Upper lobe of left lung (tissue), 6 donors: ENCODE results near the gene TCEAL8. TPM values are rescaled to one million over a fixed set of nuclear protein-coding genes. Genes with fewer than 3 reads are reported as not detected.

ENCODE experiments used
- ATAC-seq, 2 donors: fragments of 200-7000 bp; cut with Tn5 transposase; one replicate each; pipeline ENCODE4 v1.9.1; 2022; ENCODE audit warnings: mild to moderate bottlenecking in 2 of 2, moderate library complexity in 2 of 2; ENCODE audit not compliant: low FRiP score in 2 of 2
- DNase-seq, 2 donors: peaks; one replicate each; pipeline ENCODE4 v3.0.0-alpha.2; 2019 to 2020
- H3K27ac ChIP-seq, 4 donors: fragments of 200-600 bp; sonication (generic); one replicate each; pipeline ENCODE4 v1.5.1; 2016 to 2019
- H3K27me3 ChIP-seq, 4 donors: fragments of 200-600 bp; sonication (generic); one replicate each; pipeline ENCODE4 v1.5.1; 2017 to 2019
- H3K36me3 ChIP-seq, 4 donors: fragments of 200-600 bp; sonication (generic); one replicate each; pipeline ENCODE4 v1.5.1; 2016 to 2019
- H3K4me1 ChIP-seq, 4 donors: fragments of 200-600 bp; sonication (generic); one replicate each; pipeline ENCODE4 v1.5.1; 2018 to 2019
- H3K4me3 ChIP-seq, 4 donors: fragments of 200-600 bp; sonication (generic); one replicate each; pipeline ENCODE4 v1.5.1; 2017 to 2019; ENCODE audit warnings: mild to moderate bottlenecking in 2 of 4, moderate library complexity in 1 of 4
- H3K9me3 ChIP-seq, 4 donors: fragments of 200-600 bp; sonication (generic); one replicate each; pipeline ENCODE4 v1.5.1; 2018 to 2019
- EP300 ChIP-seq, 4 donors: sonication (generic); formaldehyde crosslinking; IDR thresholded peaks; one replicate each; pipeline ENCODE4 v1.5.1; 2017; ENCODE audit warnings: antibody characterized with exemption in 4 of 4, control low read depth in 2 of 4
- POLR2A ChIP-seq, 4 donors: fragments of 450-650 bp; IDR thresholded peaks; one replicate each; pipeline ENCODE4 v1.5.1; 2016 to 2017; ENCODE audit warnings: antibody characterized with exemption in 4 of 4, mild to moderate bottlenecking in 2 of 4
- POLR2AphosphoS5 ChIP-seq, 2 donors: sonication (generic); formaldehyde crosslinking; IDR thresholded peaks; one replicate each; pipeline ENCODE4 v1.5.1; 2017; ENCODE audit warnings: antibody characterized with exemption in 2 of 2
- WGBS, 2 donors: methylation state at CpG; one replicate each; pipeline ENCODE4 v1.1.5; 2017 to 2018; 5-methylcytosine and 5-hydroxymethylcytosine counted together
- total RNA-seq, 6 donors: library from RNA; depleted of rRNA in 4 of 6; stranded (reverse); fragments of >200 nt in 4 of 6; gene quantifications; one replicate each; pipeline versions ENCODE4 v1.1.0 to v1.2.1, GENCODE V29; 2016 to 2021
- TF ChIP-seq, protein P1 (sequence below), 6 experiments: fragments of 450-650 bp in 4 of 6; fragments of 200-600 bp in 2 of 6; sonication (generic) in 2 of 6; IDR thresholded peaks; one replicate each; pipeline ENCODE4 v1.5.1; 2016 to 2019; ENCODE audit warnings: antibody characterized with exemption in 6 of 6
- donor health status: DM: no; HTN: no; CAD: no; lungs with moderate emphysema.
- donor health status: DM: no; HTN: yes; CAD: no; lungs with severe emphysema.

TCEAL8 gene, protein sequence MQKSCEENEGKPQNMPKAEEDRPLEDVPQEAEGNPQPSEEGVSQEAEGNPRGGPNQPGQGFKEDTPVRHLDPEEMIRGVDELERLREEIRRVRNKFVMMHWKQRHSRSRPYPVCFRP
- 10 to 100 TPM; 24.1 to 74.5 (median 41.7) TPM for total RNA-seq

DNA sequence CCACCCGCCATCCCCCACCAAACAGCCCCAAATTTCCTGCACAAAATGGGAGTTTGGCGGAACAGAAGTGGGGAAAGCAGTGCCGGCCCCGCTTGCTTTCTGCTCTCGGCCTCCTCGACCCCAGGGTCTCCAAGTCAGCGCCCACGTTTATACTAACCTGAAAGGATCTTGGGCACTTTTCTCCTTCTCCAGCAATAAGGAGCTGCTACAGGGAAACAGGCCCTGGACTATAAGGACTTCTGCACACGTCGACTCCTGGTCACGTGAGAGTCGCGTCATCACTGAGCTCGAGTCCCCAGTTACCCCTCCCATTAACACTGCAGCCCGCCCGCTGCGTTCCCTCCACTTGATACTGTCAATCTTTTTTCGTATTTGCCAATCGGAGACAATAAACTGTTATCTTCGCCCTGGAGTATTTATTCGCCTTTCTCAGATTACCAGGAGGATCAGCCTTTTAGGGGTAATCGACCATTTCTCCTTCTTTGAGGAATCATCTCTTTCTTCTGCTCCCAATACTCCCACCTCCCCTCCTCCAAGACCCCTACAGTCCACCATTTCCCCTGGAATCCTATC lies at the start of gene TCEAL8:
TCEAL8 (minus strand) TSS at position 235 of the 573 bp plus-strand sequence. CDS start 1,176 bp downstream, outside the sequence.
- H3K4me1 ChIP-seq = peaks cover 0 to 3% (median 0%) of the 10 kb centered on the region in 4 donors
- DNase-seq (peak in 1 of 2 donors; percentile 89), ATAC-seq (peak; percentile 92 to 98)
- no peaks in the 10 kb centered on the region for H3K27me3 ChIP-seq
- H3K9me3 ChIP-seq = no peaks in the 10 kb centered on the region
- peaks cover 0 to 4% (median 0%) of the 10 kb centered on the region in 4 donors for H3K36me3 ChIP-seq
- peak within 1 kb of the TSS; percentile 81 to 89 (median 86) for H3K27ac ChIP-seq
- WGBS, 2 donors = 0 to 26% methylated on average over 11 to 22 of the region's 22 CpGs
- peak within 1 kb of the TSS; percentile 55 to 71 (median 66) for H3K4me3 ChIP-seq
- TF ChIP-seq POLR2A (IDR thresholded peaks at IDR 0.05) (peak in 2 of 4 donors; percentile 33 to 60), POLR2AphosphoS5 (IDR thresholded peaks at IDR 0.05) (peak; percentile 52 to 64), EP300 (IDR thresholded peaks at IDR 0.05) (no peak)
- TF ChIP-seq, protein P1, sequence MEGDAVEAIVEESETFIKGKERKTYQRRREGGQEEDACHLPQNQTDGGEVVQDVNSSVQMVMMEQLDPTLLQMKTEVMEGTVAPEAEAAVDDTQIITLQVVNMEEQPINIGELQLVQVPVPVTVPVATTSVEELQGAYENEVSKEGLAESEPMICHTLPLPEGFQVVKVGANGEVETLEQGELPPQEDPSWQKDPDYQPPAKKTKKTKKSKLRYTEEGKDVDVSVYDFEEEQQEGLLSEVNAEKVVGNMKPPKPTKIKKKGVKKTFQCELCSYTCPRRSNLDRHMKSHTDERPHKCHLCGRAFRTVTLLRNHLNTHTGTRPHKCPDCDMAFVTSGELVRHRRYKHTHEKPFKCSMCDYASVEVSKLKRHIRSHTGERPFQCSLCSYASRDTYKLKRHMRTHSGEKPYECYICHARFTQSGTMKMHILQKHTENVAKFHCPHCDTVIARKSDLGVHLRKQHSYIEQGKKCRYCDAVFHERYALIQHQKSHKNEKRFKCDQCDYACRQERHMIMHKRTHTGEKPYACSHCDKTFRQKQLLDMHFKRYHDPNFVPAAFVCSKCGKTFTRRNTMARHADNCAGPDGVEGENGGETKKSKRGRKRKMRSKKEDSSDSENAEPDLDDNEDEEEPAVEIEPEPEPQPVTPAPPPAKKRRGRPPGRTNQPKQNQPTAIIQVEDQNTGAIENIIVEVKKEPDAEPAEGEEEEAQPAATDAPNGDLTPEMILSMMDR (IDR thresholded peaks at IDR 0.05) = no peak

DNA sequence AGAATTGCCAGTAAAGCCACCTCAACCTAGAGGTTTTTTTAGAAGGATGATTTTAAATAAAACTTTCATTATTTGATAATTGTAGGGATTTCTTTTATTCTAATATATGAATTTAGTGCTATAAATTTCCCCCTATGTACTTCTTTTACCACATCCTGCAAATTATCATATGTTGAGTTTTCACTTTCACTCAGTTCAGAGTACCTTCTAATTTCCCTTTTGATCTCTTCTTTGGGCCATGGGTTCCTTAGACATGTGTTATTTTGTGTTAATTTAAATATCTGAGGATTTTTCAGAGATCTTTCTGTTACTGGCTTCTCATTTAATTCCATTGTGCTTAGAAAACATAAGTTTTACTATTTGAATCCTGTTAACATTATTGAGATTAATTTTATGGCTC lies 49.8 kb upstream of the TCEAL8 start:
- no peak overlapping the region for H3K4me3 ChIP-seq
- H3K4me1 ChIP-seq = no peaks in the 10 kb centered on the region
- H3K36me3 ChIP-seq = no peaks in the 10 kb centered on the region
- ATAC-seq (no peak), DNase-seq (no peak)
- H3K27ac ChIP-seq = no peak overlapping the region
- no peaks in the 10 kb centered on the region for H3K9me3 ChIP-seq
- TF ChIP-seq EP300 (IDR thresholded peaks at IDR 0.05) (no peak), POLR2A (IDR thresholded peaks at IDR 0.05) (no peak), POLR2AphosphoS5 (IDR thresholded peaks at IDR 0.05) (no peak)
- TF ChIP-seq, protein P1 (IDR thresholded peaks at IDR 0.05) = no peak
- H3K27me3 ChIP-seq = peaks cover 0 to 1% (median 0%) of the 10 kb centered on the region in 4 donors

DNA sequence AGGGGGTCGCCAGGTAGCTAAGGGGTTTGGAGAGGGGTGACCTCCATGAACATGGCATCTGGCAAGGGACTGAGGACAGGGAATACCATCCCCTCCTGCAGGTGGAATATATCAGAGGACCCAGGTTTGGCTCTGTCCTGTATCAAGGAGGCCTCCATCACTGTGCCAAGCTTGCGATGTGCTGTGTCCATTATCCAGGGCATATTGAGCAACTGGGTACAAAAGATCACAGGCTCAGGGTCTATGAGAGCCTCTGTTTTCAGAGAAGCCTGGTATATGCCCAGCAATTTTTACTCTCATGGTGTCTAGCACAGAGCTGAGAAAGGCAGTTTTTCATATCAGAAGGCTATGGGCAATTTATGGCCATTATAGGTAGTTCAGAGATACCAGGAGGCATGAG lies 38.2 kb upstream of the TCEAL8 start:
- Histone ChIP-seq H3K4me3 (no peak overlapping the region), H3K9me3 (no peaks in the 10 kb centered on the region), H3K27ac (no peak overlapping the region), H3K27me3 (no peaks in the 10 kb centered on the region), H3K4me1 (no peaks in the 10 kb centered on the region), H3K36me3 (no peaks in the 10 kb centered on the region)
- WGBS, 2 donors = 75 to 100% methylated on average over 1 to 2 of the region's 2 CpGs
- ATAC-seq (no peak), DNase-seq (no peak)
- TF ChIP-seq, protein P1 (IDR thresholded peaks at IDR 0.05) = no peak
- TF ChIP-seq EP300 (IDR thresholded peaks at IDR 0.05) (no peak), POLR2A (IDR thresholded peaks at IDR 0.05) (no peak), POLR2AphosphoS5 (IDR thresholded peaks at IDR 0.05) (no peak)

DNA sequence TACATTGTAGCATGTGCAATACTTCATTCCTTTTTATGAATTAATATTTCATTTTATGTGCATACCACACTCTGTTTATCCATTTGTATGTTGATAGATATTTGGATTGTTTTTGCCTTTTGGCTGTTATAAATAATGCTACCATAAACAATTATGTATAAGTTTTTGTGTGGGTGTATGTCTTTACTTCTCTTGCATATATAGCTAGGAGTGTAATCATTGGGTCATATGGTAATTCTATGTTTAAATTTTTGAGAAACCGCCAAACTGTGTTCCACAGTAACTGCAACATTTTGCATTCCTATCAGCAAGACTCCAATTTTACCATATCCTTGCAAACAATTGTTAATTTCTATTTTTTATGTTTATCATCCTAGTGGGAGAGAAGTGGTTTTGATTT lies 24.7 kb upstream of the TCEAL8 start:
- no peaks in the 10 kb centered on the region for H3K27me3 ChIP-seq
- H3K4me3 ChIP-seq = no peak overlapping the region
- no peaks in the 10 kb centered on the region for H3K4me1 ChIP-seq
- no peaks in the 10 kb centered on the region for H3K36me3 ChIP-seq
- H3K27ac ChIP-seq = no peak overlapping the region
- WGBS, 2 donors = 67 to 68% methylated on average over 1 of the region's 1 CpG
- TF ChIP-seq EP300 (IDR thresholded peaks at IDR 0.05) (no peak), POLR2AphosphoS5 (IDR thresholded peaks at IDR 0.05) (no peak), POLR2A (IDR thresholded peaks at IDR 0.05) (no peak)
- TF ChIP-seq, protein P1 (IDR thresholded peaks at IDR 0.05) = no peak
- H3K9me3 ChIP-seq = peaks cover 0 to 7% (median 0%) of the 10 kb centered on the region in 4 donors
- DNase-seq (no peak), ATAC-seq (no peak)

DNA sequence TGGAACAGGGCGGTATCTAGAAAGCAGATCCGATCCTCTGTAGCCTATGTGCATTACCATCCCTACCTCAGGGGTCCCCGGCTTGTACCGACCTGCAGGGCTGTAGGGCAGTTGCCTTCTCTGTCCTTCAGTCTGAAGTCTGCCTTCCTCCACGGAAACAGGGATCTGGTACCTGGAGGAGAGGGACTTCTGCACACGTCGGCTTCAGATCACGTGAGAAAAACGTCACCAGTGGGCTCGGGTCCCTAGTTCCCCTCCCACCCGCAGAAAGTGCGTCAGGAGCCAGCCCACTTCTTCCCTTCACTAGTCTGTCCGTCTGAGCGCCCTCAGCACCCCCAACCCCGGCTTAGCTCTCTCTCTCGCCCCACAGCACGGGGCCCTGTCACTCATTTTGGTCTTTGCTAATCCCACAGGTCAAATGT lies 21.6 kb upstream of the TCEAL8 start, which contains the start of gene TCEAL5:
TCEAL5 (minus strand) TSS at position 170 of the 422 bp plus-strand sequence. CDS start 2,187 bp downstream, outside the sequence.
- ATAC-seq (no peak), DNase-seq (no peak)
- no peak within 1 kb of the TSS for H3K27ac ChIP-seq
- TF ChIP-seq POLR2A (IDR thresholded peaks at IDR 0.05) = no peak
- TF ChIP-seq POLR2AphosphoS5 (IDR thresholded peaks at IDR 0.05) = no peak
- TF ChIP-seq, protein P1 (IDR thresholded peaks at IDR 0.05) = no peak
- TF ChIP-seq EP300 (IDR thresholded peaks at IDR 0.05) = no peak
- no peaks in the 10 kb centered on the region for H3K9me3 ChIP-seq
- no peaks in the 10 kb centered on the region for H3K36me3 ChIP-seq
- no peaks in the 10 kb centered on the region for H3K4me1 ChIP-seq
- no peak within 1 kb of the TSS for H3K4me3 ChIP-seq
- no peaks in the 10 kb centered on the region for H3K27me3 ChIP-seq
- WGBS, 2 donors = 0 to 24% methylated on average over 5 to 17 of the region's 17 CpGs
